ENCODE data around the gene KLHL9.
A peak's percentile ranks its signal among the peaks of the same experiment; 100 is the strongest.

KLHL9 gene

GRCh38 chr9:21317956-21318923 is 17.0 kb downstream of the KLHL9 start:
- DNase-seq, result peak; percentile 40

GRCh38 chr9:21316860-21317259 is 18.3 kb downstream of the KLHL9 start:
- no peak for DNase-seq

GRCh38 chr9:21316032-21316842 is 19.0 kb downstream of the KLHL9 start:
- no peak for DNase-seq

- DNase-seq, result no peak
Measured at GRCh38 chr9:21314152-21314551, 21.1 kb downstream of the KLHL9 start.

GRCh38 chr9:21311889-21312288 is 23.3 kb downstream of the KLHL9 start:
- no peak for DNase-seq

GRCh38 chr9:21305213-21305612 is 30.0 kb downstream of the KLHL9 start, which contains the start of gene IFNA5:
TSS of gene IFNA5 (minus strand) at chr9:21305313. CDS start at chr9:21305256, 57 bp downstream.
- no peak for DNase-seq

- DNase-seq, result no peak
Measured at GRCh38 chr9:21295992-21296391, 39.2 kb downstream of the KLHL9 start.

- DNase-seq, result no peak
Measured at GRCh38 chr9:21294904-21295538, 40.2 kb downstream of the KLHL9 start.

GRCh38 chr9:21294364-21294774 is 40.8 kb downstream of the KLHL9 start:
- no peak for DNase-seq

- DNase-seq, result no peak
Measured at GRCh38 chr9:21289848-21290247, 45.4 kb downstream of the KLHL9 start.

- DNase-seq, result no peak
Measured at GRCh38 chr9:21287280-21287679, 47.9 kb downstream of the KLHL9 start.

- DNase-seq, result no peak
Measured at GRCh38 chr9:21286659-21287058, 48.5 kb downstream of the KLHL9 start.

- no peak for DNase-seq
Measured at GRCh38 chr9:21286099-21286498, 49.1 kb downstream of the KLHL9 start.

GRCh38 chr9:21281275-21281674 is 53.9 kb downstream of the KLHL9 start:
- DNase-seq, result no peak

All from NCI-H510A treated with DMSO at 0.1 percent for 48 hours (cell line).